Transverse colon (tissue), 3 donors: ENCODE measurements around the gene CD300C.

Experiments
- CTCF ChIP-seq, 5 experiments: fragments of 200-600 bp in 3 of 5; fragments of 450-650 bp in 2 of 5; sonication (generic) in 3 of 5; IDR thresholded peaks; 1 replicate in 2 of 5; 2 replicates in 3 of 5; pipeline ENCODE4 v1.5.1; 2016 to 2017; ENCODE audit warnings: antibody characterized with exemption in 5 of 5, inconsistent platforms in 3 of 5, mild to moderate bottlenecking in 2 of 5, moderate library complexity in 1 of 5
- POLR2A ChIP-seq: fragments of 450-650 bp; IDR thresholded peaks from one replicate; pipeline ENCODE4 v1.6.1; 2016; ENCODE audit warnings: antibody characterized with exemption, mild to moderate bottlenecking, moderate library complexity

DNA sequence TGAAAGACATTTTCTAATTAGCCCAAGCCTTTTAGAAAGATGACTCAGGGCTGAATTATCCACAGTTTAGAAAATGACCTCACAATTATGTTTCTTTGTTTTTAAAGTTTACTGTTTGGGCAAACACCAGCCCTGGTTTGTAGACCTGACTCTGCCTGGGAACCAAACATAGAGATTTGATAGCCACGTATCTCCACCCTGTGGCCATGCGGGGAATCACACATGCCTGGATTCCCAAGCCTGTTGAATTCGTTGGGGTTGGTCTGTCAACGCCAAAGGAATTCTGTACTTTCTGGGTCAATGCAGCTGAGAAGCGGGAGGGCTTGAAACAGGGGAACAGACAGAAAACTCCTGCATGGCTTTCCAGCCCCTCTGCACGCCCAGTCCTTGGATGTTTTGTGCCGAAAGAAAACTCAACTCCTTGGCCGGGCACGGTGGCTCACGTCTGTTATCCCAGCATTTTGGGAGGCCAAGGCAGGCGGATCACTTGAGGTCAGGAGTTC is 52.5 kb downstream of the CD300C start:
- TF ChIP-seq POLR2A (no peak), CTCF (IDR thresholded peaks at IDR 0.05) (peak; percentile 89 to 94 (median 90))
